Measurements from ENCODE around the gene TIMM21. TPM values are rescaled to one million over a fixed set of nuclear protein-coding genes. Genes with fewer than 3 reads are reported as not detected.

Gene TIMM21
- total RNA-seq, 2 donors from 2014 or later = 3.9 to 23.1 TPM

- WGBS, 2 donors = 84 to 88% methylated on average over 10 to 11 of the region's 11 CpGs
- no peak for TF ChIP-seq CTCF (IDR thresholded peaks at IDR 0.05)
- TF ChIP-seq POLR2A (IDR thresholded peaks at IDR 0.05) = no peak
- intact Hi-C loops (cut with DNase I) = no loop called here
- Histone ChIP-seq H3K4me3 (no peak overlapping the region), H3K36me3 (replicated peaks in 1 of 2; ENCODE audit: insufficient read depth in 1 of 2, low read depth in 2 of 2) (no peaks in the 10 kb centered on the region), H3K27me3 (no peaks in the 10 kb centered on the region), H3K4me1 (no peaks in the 10 kb centered on the region), H3K9me3 (no peaks in the 10 kb centered on the region), H3K27ac (no peak overlapping the region)
- DNase-seq (no peak), ATAC-seq (no peak)
These were observed 25.1 kb downstream of the TIMM21 start for GRCh38 chr18:74173434-74173750.

- Histone ChIP-seq H3K4me1 (no peaks in the 10 kb centered on the region), H3K36me3 (replicated peaks in 1 of 2; ENCODE audit: insufficient read depth in 1 of 2, low read depth in 2 of 2) (no peaks in the 10 kb centered on the region), H3K9me3 (no peaks in the 10 kb centered on the region), H3K27ac (no peak overlapping the region), H3K4me3 (no peak overlapping the region), H3K27me3 (no peaks in the 10 kb centered on the region)
- intact Hi-C loops (cut with DNase I) = no loop called here
- DNase-seq = no peak
- no peak for ATAC-seq
- 26 to 35% methylated on average over 6 of the region's 6 CpGs for WGBS, 2 donors
- TF ChIP-seq CTCF (IDR thresholded peaks at IDR 0.05) (no peak), POLR2A (IDR thresholded peaks at IDR 0.05) (no peak)
These were observed 27.3 kb downstream of the TIMM21 start for GRCh38 chr18:74175658-74176057.

- ATAC-seq = no peak
- no peak for TF ChIP-seq CTCF (IDR thresholded peaks at IDR 0.05)
- no peak for TF ChIP-seq POLR2A (IDR thresholded peaks at IDR 0.05)
- H3K36me3 ChIP-seq (replicated peaks in 1 of 2; ENCODE audit: insufficient read depth in 1 of 2, low read depth in 2 of 2) = no peaks in the 10 kb centered on the region
- no peaks in the 10 kb centered on the region for H3K4me1 ChIP-seq
- intact Hi-C loops (cut with DNase I) = no loop called here
- H3K27me3 ChIP-seq = no peaks in the 10 kb centered on the region
- 30 to 79% methylated on average over 1 of the region's 1 CpG for WGBS, 2 donors
- no peaks in the 10 kb centered on the region for H3K9me3 ChIP-seq
- H3K27ac ChIP-seq = no peak overlapping the region
- H3K4me3 ChIP-seq = no peak overlapping the region
- no peak for DNase-seq
These were observed 30.6 kb downstream of the TIMM21 start for GRCh38 chr18:74178884-74179283.

GRCh38 chr18:74179623-74180199, 31.4 kb downstream of the TIMM21 start:
- WGBS, 2 donors = 73 to 80% methylated on average over 10 of the region's 10 CpGs
- H3K36me3 ChIP-seq (replicated peaks in 1 of 2; ENCODE audit: insufficient read depth in 1 of 2, low read depth in 2 of 2) = no peaks in the 10 kb centered on the region
- no peak for ATAC-seq

More at GRCh38 chr18:74179623-74180199, 31.4 kb downstream of the TIMM21 start:
- no peak for DNase-seq
- no peak for TF ChIP-seq CTCF (IDR thresholded peaks at IDR 0.05)
- TF ChIP-seq POLR2A (IDR thresholded peaks at IDR 0.05) = no peak
- intact Hi-C loops (cut with DNase I) = loop anchor here (10.0 kb wide), 1 partner anchor 375 kb away; no protein-coding TSS in a partner anchor
- no peaks in the 10 kb centered on the region for H3K4me1 ChIP-seq
- no peaks in the 10 kb centered on the region for H3K27me3 ChIP-seq
- no peaks in the 10 kb centered on the region for H3K9me3 ChIP-seq
- H3K27ac ChIP-seq = no peak overlapping the region
- no peak overlapping the region for H3K4me3 ChIP-seq

All from body of pancreas (tissue), 4 donors.